NCI-H226 (cell line): ENCODE data around the gene TMEM201.
A peak's percentile ranks its signal among the peaks of the same experiment; 100 is the strongest.

ENCODE experiments used
- DNase-seq: peaks from one replicate; pipeline ENCODE4 v3.0.0-alpha.2; 2015

The TMEM201 gene

DNA sequence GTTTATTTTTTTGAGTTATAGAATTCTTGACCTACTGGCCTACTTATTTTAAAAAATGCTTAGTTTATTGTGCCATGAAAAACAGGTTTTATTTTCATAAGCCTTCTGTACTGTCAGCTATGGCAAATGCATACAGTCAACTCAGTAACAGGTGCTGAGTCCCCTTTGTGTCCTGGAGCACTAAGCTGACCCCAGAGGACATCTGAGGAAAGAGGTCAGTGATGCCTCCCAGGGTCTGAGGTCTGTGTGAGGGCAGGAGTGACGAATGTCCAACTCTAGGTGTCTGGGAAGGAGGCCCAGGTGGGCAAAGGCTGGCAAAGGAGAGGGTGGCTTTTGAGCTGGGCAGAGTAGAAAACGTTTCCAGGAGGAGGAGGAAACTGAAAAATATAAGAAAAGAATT is 7.8 kb upstream of the TMEM201 start:
- DNase-seq, result no peak

DNA sequence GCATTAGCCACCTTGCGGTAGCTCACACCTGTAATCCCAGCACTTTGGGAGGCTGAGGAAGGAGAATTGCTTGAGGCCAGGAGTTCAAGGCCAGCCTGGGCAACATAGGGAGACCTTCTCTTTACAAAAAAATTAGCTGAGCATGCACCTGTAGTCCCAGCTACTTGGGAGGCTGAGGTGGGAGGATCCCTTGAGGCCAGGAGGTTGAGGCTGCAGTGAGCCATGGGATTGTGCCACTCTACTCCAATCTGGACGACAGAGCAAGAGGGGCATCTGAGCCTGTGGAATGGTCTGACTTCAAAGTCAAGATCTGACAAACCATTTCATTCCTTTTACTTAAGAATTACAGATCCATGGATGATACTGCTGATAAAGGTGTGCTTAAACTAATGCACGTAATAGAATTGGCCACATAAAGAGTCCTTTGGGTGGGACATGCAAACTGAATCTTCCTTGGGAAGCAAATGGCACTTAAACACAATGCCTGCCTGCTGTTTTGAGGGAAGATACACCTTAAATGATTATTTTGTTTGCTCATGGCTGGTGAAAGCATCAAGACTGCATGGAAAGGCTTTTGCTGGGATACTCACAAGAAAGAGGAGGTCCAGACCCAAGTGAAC is 2.5 kb upstream of the TMEM201 start:
- no peak for DNase-seq

DNA sequence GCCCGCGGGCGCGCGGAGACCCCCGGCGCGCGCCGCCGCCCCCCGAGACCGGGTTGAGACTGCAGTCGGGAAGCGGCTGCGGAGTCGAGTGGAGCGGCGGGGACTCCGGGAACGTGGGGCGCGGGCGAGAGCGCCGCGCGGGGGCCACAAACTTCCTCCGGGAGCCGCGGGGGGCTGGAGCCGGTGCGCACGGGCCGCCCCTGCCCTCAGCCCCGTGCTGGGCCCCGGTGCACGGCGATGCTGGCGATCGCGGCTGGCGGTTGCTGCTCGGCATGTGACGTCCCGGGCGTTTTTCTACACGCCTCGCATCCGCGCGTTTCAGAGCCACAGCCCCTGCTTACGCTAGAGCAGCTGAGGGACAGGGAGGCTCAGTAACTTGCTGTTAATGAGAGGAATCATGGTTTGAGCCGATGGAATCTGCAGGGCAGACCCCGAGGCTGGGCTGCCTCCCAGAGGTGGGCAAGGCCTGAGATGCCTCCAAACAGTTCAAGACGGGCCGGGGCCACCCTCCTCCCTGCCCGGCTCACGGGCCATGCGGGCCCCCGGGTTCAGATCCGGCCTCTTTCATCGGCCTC is 520 bp downstream of the TMEM201 start:
- DNase-seq, result no peak

DNA sequence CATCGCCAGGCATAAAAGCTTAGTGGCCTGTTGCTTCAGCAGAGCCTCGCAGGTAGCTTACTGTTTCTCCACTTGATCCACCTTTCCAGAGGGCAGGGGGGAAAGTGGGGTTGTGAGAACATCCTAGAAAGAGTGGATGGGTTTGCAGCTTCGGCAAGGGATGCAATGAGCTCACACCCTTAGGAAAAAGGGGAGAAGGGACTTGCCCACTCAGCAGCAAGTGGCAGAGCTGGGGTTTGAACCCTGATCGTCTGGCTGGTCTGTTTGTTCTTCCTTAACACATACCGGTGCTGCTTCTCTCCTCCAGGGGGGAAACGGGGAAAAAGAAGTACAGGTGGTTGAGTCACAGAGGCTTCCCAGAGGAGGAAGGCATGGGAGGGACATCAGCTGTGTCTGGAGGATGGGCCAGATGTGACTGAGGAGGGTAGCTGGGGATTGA is 1.0 kb downstream of the TMEM201 start:
- no peak for DNase-seq

DNA sequence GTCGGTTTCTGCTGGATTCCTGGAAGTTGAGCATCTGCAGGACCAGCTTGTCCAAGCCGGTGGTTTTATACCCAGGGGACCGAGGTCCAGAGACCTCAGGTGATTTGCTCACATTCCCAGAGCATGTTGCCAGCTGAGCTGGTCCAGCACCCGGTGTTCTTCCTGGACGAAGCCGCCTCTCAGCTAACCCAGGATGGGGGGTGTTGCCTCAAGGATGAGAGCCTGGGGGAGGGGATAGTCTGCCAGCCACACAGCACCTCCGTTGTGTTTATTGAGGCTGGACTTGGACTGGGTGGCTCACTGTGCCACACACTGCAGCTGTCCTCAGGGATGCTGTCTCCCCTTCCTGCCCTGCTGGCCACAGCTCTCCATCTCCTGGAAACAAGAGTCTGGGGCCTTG is 1.5 kb downstream of the TMEM201 start:
- DNase-seq, result no peak

DNA sequence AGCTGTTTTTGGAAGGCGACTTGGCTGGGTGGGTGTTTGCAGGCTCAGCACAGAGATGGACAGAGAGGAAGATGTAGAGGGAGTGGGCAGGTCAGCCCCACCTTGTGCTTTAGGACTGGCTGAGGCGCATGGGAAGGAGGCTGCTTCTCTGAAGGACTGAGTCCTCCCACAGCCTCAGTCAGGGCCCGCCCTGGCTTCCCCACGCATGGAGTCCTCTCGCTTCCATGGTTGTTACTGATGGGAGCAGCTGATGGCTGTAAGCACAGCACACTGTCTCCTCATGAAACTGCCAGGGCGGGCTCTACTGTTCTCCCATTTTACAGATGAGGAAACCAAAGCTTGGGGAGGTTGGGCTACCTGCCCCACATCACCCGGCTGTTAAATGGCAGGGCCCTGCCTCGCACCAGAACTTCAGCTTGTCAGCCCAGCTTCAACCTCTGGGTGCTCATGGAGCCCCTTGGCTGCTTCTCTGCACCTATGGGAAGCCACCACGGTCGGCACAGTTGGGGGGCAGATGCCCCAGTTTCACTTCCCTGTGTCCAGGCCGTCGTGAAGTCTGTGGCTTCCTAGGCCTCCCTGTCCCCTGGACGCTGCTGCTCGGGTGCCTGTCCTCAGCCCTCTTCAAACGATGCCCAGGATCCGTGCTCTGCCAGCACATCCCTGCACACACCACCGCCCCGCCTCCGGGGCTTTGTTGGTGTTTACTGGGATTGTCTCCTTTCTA is 2.4 kb downstream of the TMEM201 start:
- DNase-seq, result no peak

DNA sequence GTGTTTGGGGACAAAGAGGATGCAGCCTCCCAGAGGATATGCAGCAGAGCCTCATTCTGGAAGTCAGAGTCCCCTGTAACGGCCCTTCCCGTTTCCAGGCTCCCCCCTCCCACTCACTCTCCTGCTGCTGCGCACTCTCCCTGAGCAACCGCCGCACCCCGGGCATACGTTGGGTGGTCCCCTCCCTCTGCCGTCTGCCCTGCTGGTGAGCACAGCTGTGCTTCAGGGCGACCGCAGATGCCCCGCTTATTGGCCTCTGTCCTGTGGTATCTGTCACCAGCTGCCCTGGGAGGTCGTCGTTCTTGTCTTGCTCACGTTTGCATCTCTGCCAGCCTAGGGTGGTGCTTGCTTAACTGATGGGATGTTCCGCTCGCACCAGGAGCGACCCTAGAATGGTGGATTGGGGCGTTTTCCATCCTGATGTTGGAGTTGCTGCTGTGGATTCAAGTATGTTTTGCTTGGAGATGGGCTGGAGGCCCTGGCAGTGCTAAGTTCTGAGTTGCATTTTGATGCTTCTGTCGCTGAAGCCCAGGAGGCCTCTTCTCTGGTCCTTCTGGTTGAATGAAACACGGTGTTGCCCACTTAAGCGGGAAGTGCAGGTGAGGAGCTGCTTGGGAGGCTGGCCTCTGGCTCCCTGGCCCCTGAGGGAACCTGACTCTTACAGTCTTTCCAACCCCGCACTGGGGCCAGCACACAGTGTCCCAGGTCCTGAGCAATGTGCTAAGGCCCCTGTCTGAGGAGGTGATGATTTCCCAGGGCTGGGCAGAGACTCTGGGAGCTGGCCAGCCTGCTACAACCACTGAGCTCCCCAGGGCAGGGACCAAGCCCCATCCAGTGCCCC is 3.2 kb downstream of the TMEM201 start:
- no peak for DNase-seq

DNA sequence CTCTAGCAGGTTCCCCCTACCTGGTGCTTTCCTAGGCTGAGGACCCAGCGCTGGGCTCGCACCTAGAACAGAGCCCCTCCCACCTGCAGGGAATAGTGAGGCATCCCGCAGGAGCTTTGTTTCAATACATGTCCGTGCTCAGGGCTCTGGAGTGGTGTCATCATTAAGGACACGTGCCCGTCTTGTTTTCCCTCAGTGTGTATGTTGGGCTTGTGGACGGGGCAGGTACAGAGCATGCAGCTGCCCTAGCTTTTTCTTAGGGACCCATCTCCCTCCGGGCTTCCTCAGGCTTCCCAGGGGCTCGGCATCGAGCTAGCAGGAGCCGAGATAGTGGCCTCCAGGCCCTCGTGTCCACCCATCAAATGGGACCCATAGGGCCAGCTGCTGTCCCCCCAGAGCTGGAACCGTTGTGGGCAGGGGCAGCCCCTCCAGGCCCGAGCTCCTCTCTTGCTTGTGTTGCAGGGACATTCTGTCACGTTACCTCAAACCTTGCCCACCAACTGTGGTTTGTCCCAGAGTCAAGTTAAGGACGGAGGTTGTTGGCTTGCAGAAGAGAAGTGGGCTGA is 3.9 kb downstream of the TMEM201 start:
- no peak for DNase-seq

DNA sequence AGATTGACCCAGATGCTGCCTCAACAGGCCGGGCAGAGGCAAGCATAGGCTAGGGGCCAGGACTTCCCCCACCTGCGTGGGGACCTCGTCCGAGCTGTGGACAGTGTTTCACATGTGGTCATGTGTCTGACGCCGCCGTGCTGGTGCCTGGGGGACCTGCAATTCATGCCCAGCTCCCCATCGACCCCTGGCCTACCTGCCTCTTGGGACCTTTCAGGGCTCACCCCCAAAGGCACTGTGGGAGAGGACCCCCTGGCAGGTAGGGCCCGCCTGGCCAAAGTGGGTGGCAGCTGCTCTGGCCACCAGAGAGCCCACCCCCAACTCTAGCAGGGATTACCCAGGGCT is 4.4 kb downstream of the TMEM201 start:
- DNase-seq, result no peak

DNA sequence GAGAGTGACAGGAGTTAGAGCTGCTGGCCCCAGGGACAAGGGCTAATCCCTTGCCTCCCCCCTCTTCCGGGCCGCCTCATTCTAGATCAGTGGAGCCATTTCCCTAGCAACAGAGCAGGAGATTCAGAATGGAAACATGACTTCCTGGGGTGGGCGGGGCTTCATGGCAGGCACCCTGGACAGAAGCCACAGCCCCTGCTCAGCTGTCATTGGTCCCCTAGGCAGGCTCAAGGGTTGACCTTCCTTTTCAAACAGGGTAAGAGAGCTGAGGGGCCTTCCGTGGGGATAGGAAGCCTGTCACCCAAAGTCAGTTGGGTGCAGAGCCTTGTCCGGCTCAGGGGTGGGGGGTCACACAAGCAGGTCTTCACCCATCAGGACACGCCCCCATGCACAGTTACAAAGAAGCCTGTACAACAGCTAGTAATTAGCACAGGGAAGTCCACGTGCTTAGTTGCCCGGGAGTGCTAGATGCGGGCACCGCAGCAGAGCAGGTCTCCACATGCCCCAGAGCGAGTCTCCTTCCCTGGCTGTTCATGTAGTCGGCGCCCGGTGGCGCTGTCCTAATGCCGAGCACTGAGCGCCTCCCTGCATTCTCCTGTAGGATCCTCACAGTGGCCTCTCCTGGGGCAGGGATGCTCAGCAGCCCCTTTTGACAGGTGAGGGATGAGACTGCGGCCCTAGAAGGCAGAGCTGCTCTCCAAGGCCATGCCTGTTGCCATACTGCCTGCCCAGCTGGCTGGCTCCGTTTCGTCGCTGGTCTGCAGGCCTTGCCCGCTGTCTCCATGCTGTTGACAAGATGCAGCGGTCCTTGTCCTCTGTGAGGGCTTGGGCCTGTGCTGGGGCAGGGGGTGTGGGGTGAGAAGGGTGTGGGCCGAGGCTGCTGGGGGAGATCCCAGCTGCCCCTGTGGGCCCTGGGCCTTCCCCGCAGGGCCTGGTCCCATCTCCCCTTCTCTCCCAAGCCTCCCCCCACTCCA is 5.1 kb downstream of the TMEM201 start:
- DNase-seq, result peak; percentile 21

DNA sequence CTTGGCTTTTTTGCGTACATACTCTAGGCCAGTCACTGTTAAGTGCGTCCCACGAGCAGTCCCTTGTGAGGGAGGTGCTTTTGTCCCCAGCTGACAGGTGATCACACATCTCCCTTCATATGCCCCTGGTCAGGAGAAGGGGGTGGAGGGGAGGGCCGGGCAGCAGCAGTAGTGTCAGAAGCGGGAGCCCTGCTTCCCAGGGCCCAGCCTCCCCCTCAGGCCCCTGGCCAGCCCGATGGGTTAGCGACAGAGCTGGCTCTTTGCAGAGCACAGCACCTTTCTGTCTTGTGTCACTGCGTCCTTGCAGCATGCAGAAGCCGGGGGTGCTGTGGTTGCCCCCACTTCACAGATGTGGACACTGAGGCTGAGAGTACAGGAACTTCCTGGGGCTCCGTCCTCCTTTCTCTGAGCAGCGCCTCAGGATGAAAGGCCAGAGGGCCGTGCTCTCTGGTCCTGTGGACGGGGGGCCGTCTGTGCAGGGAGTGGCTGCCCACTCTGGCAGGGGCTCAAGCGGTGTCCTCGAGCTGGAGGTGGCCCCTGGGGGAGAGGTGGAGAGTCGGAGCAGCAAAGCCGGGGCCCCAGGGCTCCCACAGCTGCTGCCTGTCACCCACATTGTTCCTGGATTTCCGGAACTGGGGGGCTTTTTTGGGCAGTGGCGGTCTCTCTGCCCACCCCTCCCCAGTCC is 5.9 kb downstream of the TMEM201 start:
- DNase-seq, result no peak

DNA sequence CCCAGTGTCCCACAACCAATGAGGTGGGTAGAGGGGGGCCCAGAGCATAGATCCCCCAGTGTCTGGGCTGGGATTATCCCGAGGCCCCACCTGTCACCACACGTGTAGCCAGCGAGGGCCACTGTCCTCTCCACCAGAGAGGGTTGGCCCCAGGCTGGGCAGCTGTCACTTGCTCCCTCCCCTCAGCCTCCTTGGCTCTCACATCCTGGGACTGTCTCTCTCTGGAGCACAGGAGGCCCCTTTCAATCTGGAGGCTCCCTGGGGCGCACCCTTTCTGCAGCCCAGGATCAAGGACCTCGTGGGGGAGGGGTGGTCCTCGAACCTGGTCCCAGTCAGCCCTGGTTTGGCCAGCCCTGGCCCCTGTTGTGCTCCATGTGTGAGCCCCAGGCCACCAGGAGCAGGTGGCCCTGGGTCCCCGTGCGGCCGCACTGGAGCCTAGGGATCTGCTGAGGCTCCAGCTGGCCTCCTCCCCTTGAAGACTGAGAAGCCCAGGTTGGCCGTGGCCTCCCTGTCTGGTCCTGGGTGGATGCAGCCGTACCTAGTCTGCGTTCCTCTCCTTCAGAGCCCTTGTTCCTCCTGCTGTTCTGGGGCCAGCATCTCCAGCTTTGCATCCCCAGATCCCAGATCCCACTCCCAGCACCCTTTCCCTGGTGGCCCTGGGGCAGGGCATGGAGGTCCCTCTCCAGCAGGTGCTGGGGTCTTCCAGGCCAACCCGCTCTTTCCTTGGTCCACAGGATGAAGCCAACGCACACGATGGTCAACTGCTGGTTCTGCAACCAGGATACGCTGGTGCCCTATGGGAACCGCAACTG is 6.7 kb downstream of the TMEM201 start:
- DNase-seq, result no peak

DNA sequence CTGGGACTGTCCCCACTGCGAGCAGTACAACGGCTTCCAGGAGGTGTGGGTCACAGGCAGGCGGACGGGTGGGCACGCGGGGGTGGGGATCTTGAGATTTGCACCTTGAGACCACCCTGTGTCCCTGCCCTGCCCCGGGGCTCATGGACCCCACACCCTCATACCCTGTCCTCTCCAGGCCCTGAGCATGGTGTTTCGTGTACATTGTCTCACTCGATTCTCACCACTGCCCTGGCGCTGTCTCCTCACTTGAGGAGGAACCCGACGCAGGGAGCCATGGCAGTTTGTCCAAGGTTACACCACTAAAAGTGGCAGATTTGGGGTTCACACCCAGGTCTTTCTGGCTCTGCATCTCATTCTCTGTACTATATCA is 7.2 kb downstream of the TMEM201 start:
- DNase-seq, result no peak

DNA sequence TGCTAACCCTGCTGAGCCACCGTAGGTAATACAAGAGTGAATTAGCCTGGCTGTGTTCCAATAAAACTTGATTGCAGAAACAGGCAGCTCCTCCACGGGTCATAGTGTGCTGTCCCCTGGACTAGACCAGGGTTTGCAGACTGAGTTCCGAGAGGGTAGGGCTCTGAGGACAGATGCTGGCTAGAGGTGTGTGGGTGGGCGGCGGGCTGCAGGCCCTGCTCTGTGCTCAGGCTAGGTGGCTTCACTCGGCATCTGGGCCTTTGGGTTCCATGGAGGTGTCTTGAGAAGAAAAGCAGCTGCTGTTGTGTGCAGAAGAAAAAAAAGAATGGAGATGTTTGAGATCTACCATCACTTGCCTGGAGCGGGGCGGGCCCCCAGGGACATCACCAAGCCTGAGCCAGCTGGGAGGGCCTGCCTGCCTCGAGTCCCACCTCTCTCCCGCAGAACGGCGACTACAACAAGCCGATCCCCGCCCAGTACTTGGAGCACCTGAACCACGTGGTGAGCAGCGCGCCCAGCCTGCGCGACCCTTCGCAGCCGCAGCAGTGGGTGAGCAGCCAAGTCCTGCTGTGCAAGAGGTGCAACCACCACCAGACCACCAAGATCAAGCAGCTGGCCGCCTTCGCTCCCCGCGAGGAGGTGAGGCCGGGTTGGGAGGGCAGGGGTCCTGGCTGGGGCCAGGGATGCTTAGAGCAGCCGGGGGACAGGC is 7.9 kb downstream of the TMEM201 start:
- DNase-seq, result no peak

DNA sequence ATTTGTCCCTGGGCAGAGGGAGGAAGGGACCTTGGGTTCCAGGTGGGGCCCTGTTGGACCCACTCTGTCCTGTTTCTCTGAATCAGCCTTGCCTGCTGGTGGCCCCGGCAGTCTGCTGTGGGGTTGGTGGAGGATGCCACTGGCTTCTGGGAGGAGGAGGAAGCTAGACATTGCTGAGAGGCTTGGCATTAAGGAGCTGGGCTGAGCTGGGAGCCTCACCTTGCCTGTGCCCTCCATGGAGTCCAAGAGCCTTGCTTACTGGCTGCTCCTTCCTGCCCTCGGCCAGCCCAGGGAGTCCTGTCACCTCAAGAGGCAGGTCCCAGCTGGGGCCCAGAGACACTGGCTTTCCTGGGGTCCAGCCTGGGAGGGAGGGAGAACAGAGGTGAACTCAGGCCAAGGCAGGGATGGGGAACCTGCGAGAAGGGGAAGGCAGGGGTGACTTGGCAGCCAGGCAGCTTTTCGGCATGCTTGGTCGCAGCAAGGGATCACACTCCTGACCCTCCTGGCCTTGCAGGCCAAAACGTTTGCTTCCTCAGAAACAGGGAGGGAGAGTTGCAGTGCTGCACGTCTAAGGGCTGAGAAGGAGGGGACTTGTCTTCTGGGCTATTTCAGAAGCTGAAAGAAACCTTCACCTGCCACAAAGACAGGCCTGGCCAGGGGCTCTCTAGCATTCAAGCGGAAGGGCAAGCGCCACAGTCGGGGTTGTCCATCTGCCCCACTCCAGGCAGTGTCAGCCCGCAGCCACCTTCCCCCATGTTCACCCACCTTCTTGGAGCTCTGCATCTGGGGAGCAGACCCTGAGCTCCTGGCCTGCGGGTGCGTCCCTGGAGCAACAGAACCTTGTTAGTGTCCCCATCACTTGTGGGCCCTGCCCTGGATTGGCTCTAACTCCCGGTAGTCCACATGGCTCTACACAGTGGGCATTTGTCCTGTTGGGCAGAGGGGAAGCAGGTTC is 8.9 kb downstream of the TMEM201 start:
- no peak for DNase-seq

DNA sequence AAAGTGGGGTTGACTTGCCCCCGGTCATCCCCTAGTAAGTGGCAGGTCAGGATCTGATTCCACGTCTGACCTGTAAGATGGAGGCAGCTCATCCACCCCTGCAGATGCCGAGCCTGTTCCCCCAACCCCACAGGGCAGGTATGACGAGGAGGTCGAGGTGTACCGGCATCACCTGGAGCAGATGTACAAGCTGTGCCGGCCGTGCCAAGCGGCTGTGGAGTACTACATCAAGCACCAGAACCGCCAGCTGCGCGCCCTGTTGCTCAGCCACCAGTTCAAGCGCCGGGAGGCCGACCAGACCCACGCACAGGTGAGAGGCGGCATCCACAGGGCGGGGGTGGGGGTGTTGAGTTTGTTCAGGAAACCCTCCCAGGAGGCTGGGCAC is 9.6 kb downstream of the TMEM201 start:
- DNase-seq, result no peak

DNA sequence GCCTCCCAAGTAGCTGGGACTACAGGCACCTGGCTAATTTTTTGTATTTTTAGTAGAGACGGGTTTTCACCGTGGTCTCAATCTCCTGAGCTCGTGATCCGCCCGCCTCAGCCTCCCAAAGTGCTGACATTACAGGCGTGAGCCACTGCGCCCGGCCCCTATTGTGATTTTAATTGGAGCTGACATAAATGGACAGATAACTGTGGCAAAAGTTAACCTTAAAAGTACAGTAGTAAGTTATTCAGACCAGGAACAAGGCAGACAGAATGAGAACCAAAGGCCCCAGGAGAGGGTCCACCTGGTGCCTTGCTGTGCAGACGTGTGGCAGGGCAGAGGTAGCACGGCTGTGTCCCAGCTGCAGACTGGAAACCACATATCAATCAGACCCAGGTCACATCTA is 11.0 kb downstream of the TMEM201 start:
- no peak for DNase-seq
